ENCODE data around the gene SLC4A9. TPM values are rescaled to one million over a fixed set of nuclear protein-coding genes. Genes with fewer than 3 reads are reported as not detected.
A peak's percentile ranks its signal among the peaks of the same experiment; 100 is the strongest.

The SLC4A9 gene
- total and polyA plus RNA-seq, 8 donors, result 0.30 TPM; not detected in 7

GRCh38 chr5:140371356-140372151, 11.6 kb downstream of the SLC4A9 start:
- Histone ChIP-seq H3K36me3 (no peaks in the 10 kb centered on the region), H3K4me1 (peaks cover 0 to 19% (median 4%) of the 10 kb centered on the region in 4 donors), H3K27ac (no peak overlapping the region), H3K4me3 (no peak overlapping the region), H3K27me3 (no peaks in the 10 kb centered on the region), H3K9me3 (no peaks in the 10 kb centered on the region)
- WGBS, 5 donors, result 85 to 93% (median 88%) methylated on average over 3 of the region's 3 CpGs
- TF ChIP-seq POLR2AphosphoS5 (IDR thresholded peaks at IDR 0.05) (no peak), POLR2A (IDR thresholded peaks at IDR 0.05) (no peak), EP300 (IDR thresholded peaks at IDR 0.05) (no peak), CTCF (IDR thresholded peaks at IDR 0.05) (no peak)
- no peak for DNase-seq
- intact Hi-C loops (cut with DNase I; ENCODE audit: low total_unique reads), result no loop called here

- no peaks in the 10 kb centered on the region for H3K36me3 ChIP-seq
- TF ChIP-seq POLR2A (IDR thresholded peaks at IDR 0.05), result no peak
- no peak for TF ChIP-seq EP300 (IDR thresholded peaks at IDR 0.05)
- peak in 1 of 3 donors; percentile 64 for TF ChIP-seq POLR2AphosphoS5 (IDR thresholded peaks at IDR 0.05)
- TF ChIP-seq CTCF (IDR thresholded peaks at IDR 0.05), result peak in 5 of 7 experiments; percentile 58 to 88 (median 80)
- WGBS, 5 donors, result 0 to 15% (median 12%) methylated on average over 2 of the region's 2 CpGs
- peak; percentile 73 to 89 for DNase-seq
- intact Hi-C loops (cut with DNase I; ENCODE audit: low total_unique reads), result no loop called here
- H3K4me1 ChIP-seq, result peaks cover 0 to 19% (median 4%) of the 10 kb centered on the region in 4 donors
- peak overlapping the region in 1 of 5 donors; percentile 2 for H3K27ac ChIP-seq
- no peaks in the 10 kb centered on the region for H3K9me3 ChIP-seq
- no peaks in the 10 kb centered on the region for H3K27me3 ChIP-seq
- H3K4me3 ChIP-seq, result no peak overlapping the region
Measured at GRCh38 chr5:140372971-140373487, 13.0 kb downstream of the SLC4A9 start.

- TF ChIP-seq POLR2A (IDR thresholded peaks at IDR 0.05), result no peak
- no peak for TF ChIP-seq EP300 (IDR thresholded peaks at IDR 0.05)
- TF ChIP-seq POLR2AphosphoS5 (IDR thresholded peaks at IDR 0.05), result no peak
- TF ChIP-seq CTCF (IDR thresholded peaks at IDR 0.05), result no peak
- 87 to 94% (median 91%) methylated on average over 4 of the region's 4 CpGs for WGBS, 5 donors
- H3K9me3 ChIP-seq, result no peaks in the 10 kb centered on the region
- H3K4me1 ChIP-seq, result peaks cover 0 to 17% (median 0%) of the 10 kb centered on the region in 4 donors
- intact Hi-C loops (cut with DNase I; ENCODE audit: low total_unique reads), result no loop called here
- H3K27me3 ChIP-seq, result no peaks in the 10 kb centered on the region
- no peak overlapping the region for H3K4me3 ChIP-seq
- no peaks in the 10 kb centered on the region for H3K36me3 ChIP-seq
- no peak overlapping the region for H3K27ac ChIP-seq
- DNase-seq, result no peak
Measured at GRCh38 chr5:140381351-140381750, 21.4 kb downstream of the SLC4A9 start.

- DNase-seq, result no peak
- 76 to 100% (median 89%) methylated on average over 1 of the region's 1 CpG for WGBS, 5 donors
- Histone ChIP-seq H3K27me3 (no peaks in the 10 kb centered on the region), H3K4me1 (peaks cover 0 to 17% (median 0%) of the 10 kb centered on the region in 4 donors), H3K36me3 (no peaks in the 10 kb centered on the region), H3K9me3 (no peaks in the 10 kb centered on the region), H3K27ac (no peak overlapping the region), H3K4me3 (no peak overlapping the region)
- intact Hi-C loops (cut with DNase I; ENCODE audit: low total_unique reads), result no loop called here
- no peak for TF ChIP-seq POLR2AphosphoS5 (IDR thresholded peaks at IDR 0.05)
- no peak for TF ChIP-seq EP300 (IDR thresholded peaks at IDR 0.05)
- TF ChIP-seq CTCF (IDR thresholded peaks at IDR 0.05), result no peak
- TF ChIP-seq POLR2A (IDR thresholded peaks at IDR 0.05), result no peak
Measured at GRCh38 chr5:140381972-140382371, 22.0 kb downstream of the SLC4A9 start.
